ENCODE data around the gene HYOU1.
A peak's percentile ranks its signal among the peaks of the same experiment; 100 is the strongest.

The HYOU1 gene

DNA sequence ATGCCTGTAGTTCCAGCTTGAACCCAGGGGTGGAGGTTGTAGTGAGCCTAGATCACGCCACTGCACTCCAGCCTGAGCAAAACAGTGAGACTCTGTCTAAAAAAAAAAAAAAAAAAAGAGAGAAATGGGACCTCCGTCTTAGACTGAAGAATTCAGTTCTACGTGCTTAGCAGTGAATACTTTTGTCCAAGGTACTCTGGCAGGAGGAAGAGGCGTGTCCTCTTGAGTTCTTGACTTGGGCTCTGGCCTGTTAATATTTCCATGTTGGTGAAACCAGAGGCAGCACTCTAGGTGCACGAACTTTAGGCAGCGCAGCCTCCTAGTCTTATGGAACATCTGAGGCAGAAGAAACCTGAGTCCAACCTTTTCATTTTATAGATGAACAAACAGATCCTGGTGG, 30.1 kb upstream of the HYOU1 start:
- DNase-seq (ENCODE audit: low read depth), result no peak
- no peak overlapping the region for H3K4me3 ChIP-seq (ENCODE audit: low read depth, low read length)
- TF ChIP-seq MYC (IDR thresholded peaks at IDR 0.05; ENCODE audit: low read depth, low read length) (no peak), POLR2A (IDR thresholded peaks at IDR 0.05; ENCODE audit: extremely low read depth, insufficient read length) (no peak)
- TF ChIP-seq, protein P1, sequence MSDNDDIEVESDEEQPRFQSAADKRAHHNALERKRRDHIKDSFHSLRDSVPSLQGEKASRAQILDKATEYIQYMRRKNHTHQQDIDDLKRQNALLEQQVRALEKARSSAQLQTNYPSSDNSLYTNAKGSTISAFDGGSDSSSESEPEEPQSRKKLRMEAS (IDR thresholded peaks at IDR 0.05; ENCODE audit: low read depth, low read length), result no peak
- TF ChIP-seq, protein P2, sequence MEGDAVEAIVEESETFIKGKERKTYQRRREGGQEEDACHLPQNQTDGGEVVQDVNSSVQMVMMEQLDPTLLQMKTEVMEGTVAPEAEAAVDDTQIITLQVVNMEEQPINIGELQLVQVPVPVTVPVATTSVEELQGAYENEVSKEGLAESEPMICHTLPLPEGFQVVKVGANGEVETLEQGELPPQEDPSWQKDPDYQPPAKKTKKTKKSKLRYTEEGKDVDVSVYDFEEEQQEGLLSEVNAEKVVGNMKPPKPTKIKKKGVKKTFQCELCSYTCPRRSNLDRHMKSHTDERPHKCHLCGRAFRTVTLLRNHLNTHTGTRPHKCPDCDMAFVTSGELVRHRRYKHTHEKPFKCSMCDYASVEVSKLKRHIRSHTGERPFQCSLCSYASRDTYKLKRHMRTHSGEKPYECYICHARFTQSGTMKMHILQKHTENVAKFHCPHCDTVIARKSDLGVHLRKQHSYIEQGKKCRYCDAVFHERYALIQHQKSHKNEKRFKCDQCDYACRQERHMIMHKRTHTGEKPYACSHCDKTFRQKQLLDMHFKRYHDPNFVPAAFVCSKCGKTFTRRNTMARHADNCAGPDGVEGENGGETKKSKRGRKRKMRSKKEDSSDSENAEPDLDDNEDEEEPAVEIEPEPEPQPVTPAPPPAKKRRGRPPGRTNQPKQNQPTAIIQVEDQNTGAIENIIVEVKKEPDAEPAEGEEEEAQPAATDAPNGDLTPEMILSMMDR (IDR thresholded peaks at IDR 0.05; ENCODE audit: low read depth, low read length), result no peak

DNA sequence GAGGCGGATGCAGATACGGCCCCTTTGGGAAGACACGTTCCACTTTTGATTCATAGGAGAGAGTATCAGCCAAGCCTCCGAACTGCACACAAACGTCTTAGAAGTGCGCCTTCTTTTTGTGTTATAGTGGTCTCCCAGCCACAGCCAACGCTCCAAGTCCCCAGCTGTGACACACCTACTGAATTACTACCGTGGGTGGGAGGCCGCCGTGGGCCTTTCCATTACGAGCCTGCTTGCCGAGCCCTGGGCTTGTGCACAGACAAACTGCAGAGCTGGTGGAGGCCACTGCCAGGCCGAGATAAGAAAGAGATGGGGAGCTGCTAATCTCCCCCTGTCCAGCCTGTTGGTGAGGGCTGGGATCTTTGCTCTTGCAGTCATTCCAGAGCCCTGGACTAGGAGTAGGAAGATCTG, 28.4 kb upstream of the HYOU1 start:
- no peak for DNase-seq (ENCODE audit: low read depth)
- H3K4me3 ChIP-seq (ENCODE audit: low read depth, low read length), result peak overlapping the region; percentile 98
- TF ChIP-seq, protein P2 (IDR thresholded peaks at IDR 0.05; ENCODE audit: low read depth, low read length), result no peak
- TF ChIP-seq, protein P1 (IDR thresholded peaks at IDR 0.05; ENCODE audit: low read depth, low read length), result no peak
- no peak for TF ChIP-seq MYC (IDR thresholded peaks at IDR 0.05; ENCODE audit: low read depth, low read length)
- no peak for TF ChIP-seq POLR2A (IDR thresholded peaks at IDR 0.05; ENCODE audit: extremely low read depth, insufficient read length)

DNA sequence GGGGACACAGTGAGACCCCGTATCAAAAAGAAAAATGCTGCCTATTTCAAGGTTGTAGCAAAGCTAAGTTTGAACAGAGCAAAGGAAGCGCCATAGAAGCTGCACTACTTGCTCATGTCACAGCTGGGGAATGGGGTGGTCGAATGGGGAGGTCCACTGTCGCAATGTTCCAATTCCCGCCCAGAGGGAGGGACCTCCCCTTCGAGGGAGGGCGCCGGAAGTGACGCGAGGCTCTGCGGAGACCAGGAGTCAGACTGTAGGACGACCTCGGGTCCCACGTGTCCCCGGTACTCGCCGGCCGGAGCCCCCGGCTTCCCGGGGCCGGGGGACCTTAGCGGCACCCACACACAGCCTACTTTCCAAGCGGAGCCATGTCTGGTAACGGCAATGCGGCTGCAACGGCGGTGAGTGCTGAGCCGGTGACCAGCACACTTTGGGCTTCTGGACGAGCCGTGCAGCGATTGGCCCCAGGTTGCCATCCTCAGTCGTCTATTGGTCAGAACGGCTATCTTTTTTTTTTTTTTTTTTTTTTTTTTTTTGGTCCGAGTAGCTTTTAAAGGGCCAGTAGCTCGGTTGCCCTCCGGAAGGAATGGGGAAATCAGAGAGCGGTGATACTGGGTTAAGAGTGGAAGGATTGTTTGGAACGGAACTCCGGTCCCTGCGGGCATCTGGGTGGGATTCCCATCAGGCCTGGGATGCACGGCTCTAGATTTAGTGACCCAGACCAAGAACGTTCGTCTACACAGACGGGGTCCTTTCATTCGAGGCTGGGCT, 27.8 kb upstream of the HYOU1 start, which contains the start of gene HMBS:
Gene HMBS (plus strand): TSS at position 219 of the 774 bp plus-strand sequence. CDS start 153 bp downstream, at position 372.
- peak within 1 kb of the TSS; percentile 98 for H3K4me3 ChIP-seq (ENCODE audit: low read depth, low read length)
- TF ChIP-seq MYC (IDR thresholded peaks at IDR 0.05; ENCODE audit: low read depth, low read length), result peak; percentile 81; the same call in 1 of the 2 replicates
- TF ChIP-seq, protein P2 (IDR thresholded peaks at IDR 0.05; ENCODE audit: low read depth, low read length), result no peak
- peak; percentile 93 for TF ChIP-seq POLR2A (IDR thresholded peaks at IDR 0.05; ENCODE audit: extremely low read depth, insufficient read length)
- TF ChIP-seq, protein P1 (IDR thresholded peaks at IDR 0.05; ENCODE audit: low read depth, low read length), result peak; percentile 84
- peak; percentile 98 for DNase-seq (ENCODE audit: low read depth)

DNA sequence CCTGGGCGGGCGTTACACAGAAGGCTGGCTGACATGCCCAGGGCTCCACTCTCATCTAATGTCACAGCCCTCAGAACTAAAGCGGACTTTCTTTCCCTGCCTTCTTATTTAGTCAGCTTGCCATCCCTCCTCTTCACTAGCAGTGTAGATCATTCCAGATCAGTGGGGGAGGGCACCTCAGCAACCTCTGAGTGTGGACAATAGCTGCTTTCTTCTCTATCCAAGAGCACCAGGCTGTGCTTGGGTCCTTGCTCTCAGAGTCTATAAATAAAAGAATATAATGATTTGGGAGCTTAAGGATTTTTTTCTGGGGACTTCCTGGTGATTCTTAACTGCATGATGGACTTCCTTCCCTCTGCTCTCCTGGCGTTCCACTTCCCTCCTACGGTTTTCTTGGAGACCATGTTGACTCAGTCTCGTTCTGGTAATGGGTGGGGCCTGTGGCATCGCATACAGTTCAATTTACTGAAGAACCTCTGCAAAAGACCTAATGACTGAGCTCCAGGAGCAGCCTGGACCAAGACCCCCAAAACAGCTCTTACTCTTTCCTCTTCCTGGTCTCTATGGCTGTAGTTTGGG, 24.8 kb upstream of the HYOU1 start:
- no peak overlapping the region for H3K4me3 ChIP-seq (ENCODE audit: low read depth, low read length)
- DNase-seq (ENCODE audit: low read depth), result no peak
- no peak for TF ChIP-seq MYC (IDR thresholded peaks at IDR 0.05; ENCODE audit: low read depth, low read length)
- TF ChIP-seq, protein P2 (IDR thresholded peaks at IDR 0.05; ENCODE audit: low read depth, low read length), result no peak
- TF ChIP-seq, protein P1 (IDR thresholded peaks at IDR 0.05; ENCODE audit: low read depth, low read length), result no peak
- no peak for TF ChIP-seq POLR2A (IDR thresholded peaks at IDR 0.05; ENCODE audit: extremely low read depth, insufficient read length)

DNA sequence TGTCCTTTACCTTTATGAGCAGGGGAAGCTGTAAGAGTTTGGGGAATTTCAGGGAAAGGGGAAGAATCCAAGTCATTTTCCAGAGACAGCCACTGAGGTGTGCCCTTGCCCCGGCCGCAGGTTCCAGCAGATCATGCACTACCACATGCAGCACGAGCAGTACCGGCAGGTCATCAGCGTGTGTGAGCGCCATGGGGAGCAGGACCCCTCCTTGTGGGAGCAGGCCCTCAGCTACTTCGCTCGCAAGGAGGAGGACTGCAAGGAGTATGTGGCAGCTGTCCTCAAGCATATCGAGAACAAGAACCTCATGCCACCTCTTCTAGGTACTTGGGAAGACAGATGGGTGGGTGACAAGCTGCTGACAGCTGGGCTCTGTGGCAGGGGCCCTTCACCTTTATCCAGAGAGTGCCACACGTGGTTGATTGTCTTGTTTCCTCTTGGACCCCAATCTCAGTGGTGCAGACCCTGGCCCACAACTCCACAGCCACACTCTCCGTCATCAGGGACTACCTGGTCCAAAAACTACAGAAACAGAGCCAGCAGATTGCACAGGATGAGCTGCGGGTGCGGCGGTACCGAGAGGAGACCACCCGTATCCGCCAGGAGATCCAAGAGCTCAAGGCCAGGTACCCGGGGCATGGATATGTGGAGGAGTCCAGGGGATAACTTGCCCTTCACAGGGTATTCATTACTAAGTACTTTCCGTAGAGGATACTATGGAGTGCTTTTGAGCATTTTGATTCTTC, 21.8 kb upstream of the HYOU1 start:
- DNase-seq (ENCODE audit: low read depth), result no peak
- TF ChIP-seq MYC (IDR thresholded peaks at IDR 0.05; ENCODE audit: low read depth, low read length), result no peak
- TF ChIP-seq, protein P1 (IDR thresholded peaks at IDR 0.05; ENCODE audit: low read depth, low read length), result no peak
- TF ChIP-seq POLR2A (IDR thresholded peaks at IDR 0.05; ENCODE audit: extremely low read depth, insufficient read length), result no peak
- TF ChIP-seq, protein P2 (IDR thresholded peaks at IDR 0.05; ENCODE audit: low read depth, low read length), result no peak
- H3K4me3 ChIP-seq (ENCODE audit: low read depth, low read length), result no peak overlapping the region
